ENCODE results near the gene PTMA. TPM values are rescaled to one million over a fixed set of nuclear protein-coding genes. Genes with fewer than 3 reads are reported as not detected.

PTMA gene
- total RNA-seq, 1 experiment from 2014 or later = 1,708 TPM

- Histone ChIP-seq H3K4me1 (ENCODE audit: insufficient read depth, low read length, poor library complexity, severe bottlenecking) (peaks cover 25% of the 10 kb centered on the region), H3K4me3 (ENCODE audit: low read depth, low read length, poor library complexity, severe bottlenecking) (no peak overlapping the region), H3K9me3 (ENCODE audit: low read depth, low read length, poor library complexity, severe bottlenecking) (no peaks in the 10 kb centered on the region), H3K27ac (ENCODE audit: low read depth, low read length, poor library complexity, severe bottlenecking) (peak overlapping the region; percentile 27), H3K36me3 (ENCODE audit: insufficient read depth, low read length, poor library complexity, severe bottlenecking) (peaks cover 33% of the 10 kb centered on the region), H3K27me3 (replicated peaks; ENCODE audit: insufficient read depth, low read depth, low read length, poor library complexity) (no peaks in the 10 kb centered on the region)
- no peak for TF ChIP-seq CTCF (conservative IDR thresholded peaks at IDR 0.05; ENCODE audit: low read depth, low read length)
- no peak for TF ChIP-seq EZH2 (IDR thresholded peaks at IDR 0.05; ENCODE audit: borderline replicate concordance, low read depth, low read length, poor library complexity, severe bottlenecking)
- no peak for DNase-seq (ENCODE audit: low spot score)
- BruUV-seq (replicated peaks) = no TSS peak
- intact Hi-C loops (cut with micrococcal nuclease; ENCODE audit: unreplicated experiment) = loop anchor here (1.0 to 5.0 kb wide), 2 partner anchors 67 to 103 kb away; partner anchors contain the start of gene PDE6D
- ChIA-PET POLR2A (ENCODE audit: low non-redundant PET) (interaction anchor here (0.6 kb wide), 1 partner anchor 37 kb away, joined by 7 read pairs; no protein-coding TSS in a partner anchor), CTCF (interaction anchor here (0.6 to 3.8 kb wide), 4 partner anchors 9 to 38 kb away, joined by 3 to 30 read pairs (median 6); no protein-coding TSS in a partner anchor)
Observed at GRCh38 chr2:231715499-231715837, 7.1 kb downstream of the PTMA start.

- POLR2A ChIA-PET (ENCODE audit: low non-redundant PET) = no interaction called here
- CTCF ChIA-PET = interaction anchor here (3.8 kb wide), 1 partner anchor 39 kb away, joined by 30 read pairs; no protein-coding TSS in a partner anchor
- BruUV-seq (replicated peaks) = no TSS peak
- Histone ChIP-seq H3K36me3 (ENCODE audit: insufficient read depth, low read length, poor library complexity, severe bottlenecking) (peaks cover 28% of the 10 kb centered on the region), H3K9me3 (ENCODE audit: low read depth, low read length, poor library complexity, severe bottlenecking) (no peaks in the 10 kb centered on the region), H3K4me1 (ENCODE audit: insufficient read depth, low read length, poor library complexity, severe bottlenecking) (peaks cover 24% of the 10 kb centered on the region), H3K27ac (ENCODE audit: low read depth, low read length, poor library complexity, severe bottlenecking) (peak overlapping the region; percentile 27), H3K27me3 (replicated peaks; ENCODE audit: insufficient read depth, low read depth, low read length, poor library complexity) (no peaks in the 10 kb centered on the region), H3K4me3 (ENCODE audit: low read depth, low read length, poor library complexity, severe bottlenecking) (no peak overlapping the region)
- peak; percentile 26 for DNase-seq (ENCODE audit: low spot score)
- no peak for TF ChIP-seq EZH2 (IDR thresholded peaks at IDR 0.05; ENCODE audit: borderline replicate concordance, low read depth, low read length, poor library complexity, severe bottlenecking)
- TF ChIP-seq CTCF (conservative IDR thresholded peaks at IDR 0.05; ENCODE audit: low read depth, low read length) = no peak
- intact Hi-C loops (cut with micrococcal nuclease; ENCODE audit: unreplicated experiment) = loop anchor here (1.0 to 5.0 kb wide), 2 partner anchors 66 to 104 kb away; partner anchors contain the start of gene PDE6D
Observed at GRCh38 chr2:231715988-231716616, 7.8 kb downstream of the PTMA start.

- CTCF ChIA-PET = interaction anchor here (0.6 to 3.8 kb wide), 3 partner anchors 10 to 39 kb away, joined by 4 to 30 read pairs (median 4); no protein-coding TSS in a partner anchor
Observed at GRCh38 chr2:231716666-231717280, 8.4 kb downstream of the PTMA start.

More at GRCh38 chr2:231716666-231717280, 8.4 kb downstream of the PTMA start:
- Histone ChIP-seq H3K4me1 (ENCODE audit: insufficient read depth, low read length, poor library complexity, severe bottlenecking) (peaks cover 17% of the 10 kb centered on the region), H3K9me3 (ENCODE audit: low read depth, low read length, poor library complexity, severe bottlenecking) (no peaks in the 10 kb centered on the region), H3K27me3 (replicated peaks; ENCODE audit: insufficient read depth, low read depth, low read length, poor library complexity) (no peaks in the 10 kb centered on the region), H3K4me3 (ENCODE audit: low read depth, low read length, poor library complexity, severe bottlenecking) (no peak overlapping the region), H3K27ac (ENCODE audit: low read depth, low read length, poor library complexity, severe bottlenecking) (peak overlapping the region; percentile 27), H3K36me3 (ENCODE audit: insufficient read depth, low read length, poor library complexity, severe bottlenecking) (peaks cover 21% of the 10 kb centered on the region)
- peak; percentile 33 for DNase-seq (ENCODE audit: low spot score)
- POLR2A ChIA-PET (ENCODE audit: low non-redundant PET) = interaction anchor here (1.0 kb wide), 1 partner anchor 9 kb away, joined by 4 read pairs; the partner anchor contains the start of gene PTMA
- no TSS peak for BruUV-seq (replicated peaks)
- intact Hi-C loops (cut with micrococcal nuclease; ENCODE audit: unreplicated experiment) = loop anchor here (5.0 kb wide), 1 partner anchor 66 kb away; the partner anchor contains the start of gene PDE6D
- TF ChIP-seq CTCF (conservative IDR thresholded peaks at IDR 0.05; ENCODE audit: low read depth, low read length) = no peak
- no peak for TF ChIP-seq EZH2 (IDR thresholded peaks at IDR 0.05; ENCODE audit: borderline replicate concordance, low read depth, low read length, poor library complexity, severe bottlenecking)

All from A673 (cell line).